ENCODE results near the gene HDLBP.

GRCh38 chr2:241321886-241322285 lies 6.4 kb upstream of the HDLBP start:
- TF ChIP-seq, protein P1, sequence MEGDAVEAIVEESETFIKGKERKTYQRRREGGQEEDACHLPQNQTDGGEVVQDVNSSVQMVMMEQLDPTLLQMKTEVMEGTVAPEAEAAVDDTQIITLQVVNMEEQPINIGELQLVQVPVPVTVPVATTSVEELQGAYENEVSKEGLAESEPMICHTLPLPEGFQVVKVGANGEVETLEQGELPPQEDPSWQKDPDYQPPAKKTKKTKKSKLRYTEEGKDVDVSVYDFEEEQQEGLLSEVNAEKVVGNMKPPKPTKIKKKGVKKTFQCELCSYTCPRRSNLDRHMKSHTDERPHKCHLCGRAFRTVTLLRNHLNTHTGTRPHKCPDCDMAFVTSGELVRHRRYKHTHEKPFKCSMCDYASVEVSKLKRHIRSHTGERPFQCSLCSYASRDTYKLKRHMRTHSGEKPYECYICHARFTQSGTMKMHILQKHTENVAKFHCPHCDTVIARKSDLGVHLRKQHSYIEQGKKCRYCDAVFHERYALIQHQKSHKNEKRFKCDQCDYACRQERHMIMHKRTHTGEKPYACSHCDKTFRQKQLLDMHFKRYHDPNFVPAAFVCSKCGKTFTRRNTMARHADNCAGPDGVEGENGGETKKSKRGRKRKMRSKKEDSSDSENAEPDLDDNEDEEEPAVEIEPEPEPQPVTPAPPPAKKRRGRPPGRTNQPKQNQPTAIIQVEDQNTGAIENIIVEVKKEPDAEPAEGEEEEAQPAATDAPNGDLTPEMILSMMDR (conservative IDR thresholded peaks at IDR 0.05; ENCODE audit: low read depth, low read length) = no peak
- TF ChIP-seq EZH2 (IDR thresholded peaks at IDR 0.05; ENCODE audit: borderline replicate concordance, low read depth, low read length, poor library complexity, severe bottlenecking) = no peak
